Activated CD4-positive, alpha-beta T cell treated with anti-CD3 and anti-CD28 coated beads for 1 hour (primary cell): ENCODE measurements around the gene CDR2L.
A peak's percentile ranks its signal among the peaks of the same experiment; 100 is the strongest.
"Not testable (repeated sequence)": the region's sequence is repeated elsewhere in the genome, so short reads cannot be mapped to it uniquely, and the experiment has no call there.

Experiments used
- DNase-seq: peaks from one replicate; pipeline ENCODE4 v3.0.0-alpha.2; 2020

Gene CDR2L

DNA sequence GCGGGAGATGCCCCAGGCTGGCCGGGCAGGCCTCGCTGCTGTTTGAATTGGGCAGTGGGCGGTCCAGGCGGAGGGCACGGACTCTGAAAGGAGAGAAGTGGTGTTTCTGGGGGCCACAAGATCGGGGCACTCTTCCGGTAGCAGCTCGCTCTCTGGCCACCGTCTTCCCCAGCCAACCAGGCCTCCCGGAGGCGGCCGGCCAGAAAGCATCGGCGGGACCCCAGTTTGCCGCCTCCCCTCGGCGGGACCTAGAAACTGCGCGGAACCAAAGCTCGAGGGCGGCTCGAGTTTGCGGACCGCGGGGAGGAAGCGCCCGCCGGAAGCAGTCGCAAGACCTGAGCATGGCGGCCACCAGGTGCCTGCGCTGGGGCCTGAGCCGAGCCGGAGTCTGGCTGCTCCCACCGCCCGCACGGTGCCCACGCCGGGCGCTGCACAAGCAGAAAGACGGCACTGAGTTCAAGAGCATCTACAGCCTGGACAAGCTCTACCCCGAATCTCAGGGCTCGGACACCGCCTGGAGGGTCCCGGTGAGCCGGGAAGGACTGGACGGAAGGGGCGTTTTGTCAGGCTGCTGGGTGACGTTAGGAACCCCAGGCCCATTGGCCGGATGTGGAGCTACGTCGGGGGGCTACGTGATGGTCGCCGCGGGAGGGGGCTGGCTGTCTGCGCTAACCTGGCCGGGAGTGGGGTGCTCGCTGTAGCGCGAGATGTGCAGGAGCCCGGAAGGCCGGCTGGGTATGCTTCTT is 25.1 kb downstream of the CDR2L start, which contains the start of gene MRPL58:
TSS of gene MRPL58 (plus strand) at position 325 of the 746 bp plus-strand sequence. CDS start at position 342, 17 bp downstream.
- DNase-seq = peak; percentile 69

DNA sequence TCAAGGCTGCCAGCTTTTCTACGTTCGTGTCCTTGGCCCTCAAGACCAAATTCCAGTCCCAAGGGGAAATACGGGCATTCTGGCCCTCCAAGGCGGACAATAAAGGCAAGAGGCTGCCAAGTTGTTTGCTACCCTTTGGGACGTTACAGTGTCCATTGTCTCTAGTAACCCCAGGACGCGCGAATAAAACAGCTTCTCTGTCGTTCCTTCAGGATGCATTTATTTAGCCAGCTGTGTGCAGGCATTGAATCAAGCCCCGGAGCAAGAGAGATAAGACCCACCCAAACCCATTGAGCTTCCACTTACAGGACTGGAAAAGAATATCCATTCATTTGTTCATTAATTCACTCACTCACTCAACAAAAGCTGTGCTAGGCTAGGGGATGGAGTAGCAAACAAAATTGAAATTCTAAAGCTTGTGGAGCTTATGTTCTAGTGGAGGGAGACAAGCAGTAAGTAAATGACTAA is 25.7 kb downstream of the CDR2L start:
- no peak for DNase-seq

- DNase-seq = no peak
Observed at GRCh38 chr17:75019146-75019545, 31.7 kb downstream of the CDR2L start.

GRCh38 chr17:75019710-75020109 is 32.3 kb downstream of the CDR2L start:
- DNase-seq = no peak

DNA sequence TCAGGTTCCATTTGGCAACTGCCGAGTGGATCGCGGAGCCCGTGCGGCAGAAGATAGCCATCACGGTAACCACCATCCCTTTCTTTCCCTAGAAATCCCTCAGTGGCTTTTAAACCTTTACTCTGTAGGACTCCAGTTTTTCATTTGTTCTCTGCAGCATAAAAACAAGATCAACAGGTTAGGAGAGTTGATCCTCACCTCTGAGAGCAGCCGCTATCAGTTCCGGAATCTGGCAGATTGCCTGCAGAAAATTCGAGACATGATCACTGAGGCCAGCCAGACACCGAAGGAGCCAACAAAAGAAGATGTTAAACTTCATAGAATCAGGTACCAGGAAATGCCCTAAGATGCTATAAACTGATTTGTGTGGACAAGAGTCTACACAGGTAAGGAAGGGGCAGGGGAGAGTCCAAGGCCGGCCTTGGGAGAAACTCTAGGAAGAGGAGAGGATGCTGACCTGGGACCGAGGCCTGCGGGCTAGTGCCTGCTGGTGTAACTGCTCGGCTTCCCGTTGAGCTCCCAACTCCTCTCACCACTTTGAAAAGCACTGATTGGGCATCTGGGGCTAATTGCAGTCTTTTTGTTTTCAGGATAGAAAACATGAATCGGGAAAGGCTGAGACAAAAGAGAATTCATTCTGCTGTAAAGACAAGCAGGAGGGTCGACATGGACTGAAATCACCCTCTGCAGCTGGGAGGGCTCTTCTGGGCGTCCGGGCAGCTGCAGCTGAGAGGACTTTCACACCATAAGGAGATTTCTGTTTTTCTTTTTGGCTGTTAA is 33.1 kb downstream of the CDR2L start:
- no peak for DNase-seq

DNA sequence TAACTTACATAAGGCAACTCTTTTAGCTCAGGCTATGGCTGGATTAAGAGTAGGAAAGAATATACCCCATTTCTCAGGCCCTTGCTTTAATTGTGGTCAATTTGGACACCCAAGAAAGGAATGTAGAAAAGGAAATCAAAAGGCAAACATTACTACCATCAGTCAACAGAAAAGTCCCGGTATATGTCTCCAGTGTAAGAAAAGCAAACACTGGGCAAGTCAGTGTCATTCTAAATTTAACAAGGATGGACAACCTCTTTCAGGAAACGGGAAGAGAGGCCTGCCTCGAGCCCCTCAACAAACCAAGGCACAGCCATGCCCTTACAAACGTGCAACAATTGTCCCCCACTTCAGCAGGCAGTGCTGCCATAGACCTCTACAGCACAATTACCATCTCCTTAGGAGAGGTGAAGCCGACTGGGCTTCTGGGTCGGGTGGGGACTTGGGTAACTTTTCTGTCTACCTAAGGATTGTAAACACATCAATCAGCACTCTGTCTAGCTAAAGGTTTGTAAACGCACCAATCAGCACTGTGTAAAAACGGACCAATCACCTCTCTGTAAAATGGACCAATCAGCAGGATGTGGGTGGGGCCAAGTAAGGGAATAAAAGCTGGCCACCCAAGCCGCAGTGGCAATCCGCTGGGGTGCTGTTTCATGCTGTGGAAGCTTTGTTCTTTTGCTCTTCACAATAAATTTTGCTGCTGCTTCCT is 37.4 kb downstream of the CDR2L start:
- no peak for DNase-seq

- not testable (repeated sequence) for DNase-seq
Observed at GRCh38 chr17:75025398-75025734, 37.9 kb downstream of the CDR2L start.

DNA sequence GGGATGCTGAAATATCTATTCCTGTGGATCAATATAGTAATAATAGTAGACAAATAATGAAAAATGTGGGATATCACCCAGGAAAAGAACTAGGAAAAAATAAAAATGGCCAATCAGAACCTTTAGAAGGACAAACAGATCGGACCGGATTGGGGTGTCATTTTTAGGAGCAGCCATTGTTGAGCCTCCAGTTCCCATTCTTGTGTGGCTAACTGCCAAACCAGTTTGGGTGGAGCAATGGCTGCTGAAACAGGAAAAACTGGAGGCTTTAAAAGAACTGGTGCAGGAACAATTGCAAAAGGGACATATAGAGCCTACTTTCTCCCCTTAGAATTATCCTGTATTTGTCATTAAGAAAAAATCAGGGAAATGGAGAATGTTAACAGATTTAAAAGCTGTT is 39.2 kb downstream of the CDR2L start:
- DNase-seq = not testable (repeated sequence)

DNA sequence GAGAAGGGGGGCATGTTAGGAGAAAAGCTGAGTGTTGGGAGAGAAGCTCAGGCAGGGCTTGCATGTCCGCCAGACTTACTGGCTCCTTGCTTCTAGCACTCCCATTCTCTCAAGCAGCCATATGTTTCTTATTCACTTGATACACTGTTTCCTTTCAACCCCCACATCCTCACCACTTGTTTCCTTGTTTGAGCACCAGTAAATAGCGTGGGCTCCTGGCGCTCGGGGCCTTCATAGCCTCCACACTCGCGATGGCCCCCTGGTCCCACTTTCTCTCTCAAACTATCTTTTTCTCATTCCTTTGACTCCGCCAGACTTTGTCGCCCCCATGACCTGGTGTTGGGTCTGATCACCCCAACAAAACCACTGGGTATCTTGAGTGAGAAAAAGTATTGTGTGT is 42.7 kb downstream of the CDR2L start:
- DNase-seq = no peak

- peak; percentile 37 for DNase-seq
Observed at GRCh38 chr17:75031972-75032719, 44.7 kb downstream of the CDR2L start.

DNA sequence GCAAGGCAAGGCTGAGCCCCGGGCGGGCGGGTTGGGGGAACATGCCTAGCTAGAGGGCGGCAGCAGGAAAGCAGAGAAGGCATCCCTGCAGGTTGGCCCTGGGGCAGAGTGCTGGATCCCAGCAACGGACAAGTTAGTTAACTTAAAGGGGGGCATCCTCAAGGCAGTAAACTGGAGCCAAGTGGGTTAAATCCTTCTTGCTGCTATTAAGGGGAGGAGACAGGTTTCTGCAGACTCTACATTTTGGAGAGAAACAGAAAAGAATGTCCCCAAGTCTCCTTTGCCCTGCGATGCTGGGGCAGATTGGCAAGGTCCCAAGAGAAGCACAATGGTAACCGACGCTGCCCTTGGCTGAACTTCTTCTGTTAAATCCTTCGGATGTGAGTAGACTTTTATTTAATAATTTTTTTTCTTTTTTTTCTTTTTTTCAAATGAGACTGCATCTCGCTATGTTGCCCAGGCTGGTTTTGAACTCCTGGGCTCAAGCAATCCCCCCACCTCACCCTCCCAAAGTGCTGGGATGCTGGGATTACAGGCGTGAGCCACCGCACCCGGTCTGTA is 45.4 kb downstream of the CDR2L start:
- DNase-seq = no peak

DNA sequence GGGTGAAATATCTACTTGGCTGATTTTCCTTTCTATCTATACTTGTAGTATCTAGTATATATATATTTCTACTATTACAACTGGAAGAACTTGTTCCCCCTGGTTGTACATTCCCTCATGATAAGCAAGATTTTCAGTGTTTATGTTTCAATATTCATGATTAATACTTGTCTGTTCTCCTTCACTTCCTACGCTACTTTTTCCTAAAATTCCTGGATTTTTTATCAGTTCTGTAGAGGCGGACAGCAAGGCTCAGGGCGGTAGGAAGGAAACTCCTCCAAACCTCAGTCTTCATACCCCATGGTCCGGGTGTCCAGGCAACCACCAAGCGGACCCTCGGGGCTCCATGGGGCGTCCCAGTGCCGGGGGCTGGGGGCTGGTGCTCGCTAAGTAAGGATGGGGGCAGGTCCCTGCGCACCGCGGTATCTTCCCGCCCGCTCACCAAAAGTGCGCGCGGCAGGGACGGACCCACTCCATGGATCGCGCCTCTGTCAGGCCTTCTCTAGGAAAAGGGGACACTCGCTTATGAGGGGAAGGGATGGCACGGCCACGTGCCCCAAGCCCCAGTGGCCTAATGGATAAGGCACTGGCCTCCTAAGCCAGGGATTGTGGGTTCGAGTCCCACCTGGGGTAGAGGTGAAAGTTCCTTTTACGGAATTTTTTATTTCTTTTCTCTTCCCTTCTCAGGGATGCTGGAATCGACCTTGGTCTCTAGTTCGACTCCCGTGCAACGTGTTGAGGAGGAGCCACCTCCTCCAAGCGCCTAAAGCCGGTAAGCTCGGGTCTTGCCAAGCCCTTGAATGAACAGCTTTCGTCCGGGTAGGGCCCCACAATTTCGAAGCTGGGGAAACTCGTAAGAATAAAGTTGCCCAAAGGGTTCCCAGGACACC is 46.2 kb downstream of the CDR2L start:
- DNase-seq = peak; percentile 77

DNA sequence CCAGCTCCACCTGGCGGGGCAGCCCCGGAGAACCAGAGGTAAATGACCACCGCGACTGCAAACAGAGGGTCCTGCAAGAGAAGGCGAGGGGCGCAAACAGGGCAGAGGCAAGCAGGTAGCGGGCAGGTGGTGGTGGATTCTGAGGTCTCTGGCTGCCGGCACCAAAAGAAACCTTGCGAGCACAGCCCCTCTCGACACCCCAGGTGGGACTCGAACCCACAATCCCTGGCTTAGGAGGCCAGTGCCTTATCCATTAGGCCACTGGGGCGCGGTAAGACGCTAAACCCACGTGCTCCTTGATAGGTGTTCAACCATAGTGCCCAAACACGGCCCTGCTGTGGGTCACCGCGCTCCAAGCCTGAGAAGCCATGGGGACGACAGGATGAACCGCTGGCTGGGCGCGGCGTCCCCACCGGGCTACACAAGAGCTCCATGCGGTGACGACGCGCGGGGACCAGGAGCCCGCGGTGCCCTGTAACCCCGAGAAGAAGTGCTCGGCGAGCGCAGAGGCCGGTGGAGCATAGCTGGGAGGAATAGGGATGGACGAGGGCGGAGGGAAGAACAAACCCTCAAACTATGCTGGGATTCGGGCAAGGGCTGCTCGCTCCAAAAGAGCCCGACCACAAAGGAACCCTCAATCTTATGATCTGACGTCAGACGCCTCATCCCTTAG is 46.9 kb downstream of the CDR2L start:
- DNase-seq = peak; percentile 68

GRCh38 chr17:75036643-75037268 is 49.3 kb downstream of the CDR2L start:
- peak; percentile 82 for DNase-seq

DNA sequence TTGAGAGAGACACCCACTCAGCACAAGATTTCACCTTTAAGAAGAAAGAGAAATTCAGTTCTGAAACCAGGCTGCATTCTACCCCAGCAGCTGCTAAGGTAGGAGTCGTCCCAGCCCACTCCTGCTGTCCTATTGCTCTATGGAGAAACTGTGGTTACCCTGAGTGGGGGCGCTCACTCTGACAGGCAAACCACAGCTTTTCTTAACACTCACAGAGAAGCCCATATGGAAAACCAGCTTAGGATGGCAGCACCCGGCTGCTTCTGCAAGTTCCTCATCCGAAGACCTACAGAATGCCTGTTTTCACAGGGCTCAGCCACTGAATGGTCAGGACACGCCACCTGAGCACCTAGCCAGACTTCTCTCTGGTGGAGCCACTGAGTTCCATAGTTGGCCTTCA is 51.8 kb downstream of the CDR2L start:
- no peak for DNase-seq

- DNase-seq = no peak
Observed at GRCh38 chr17:75041656-75042280, 54.3 kb downstream of the CDR2L start.

DNA sequence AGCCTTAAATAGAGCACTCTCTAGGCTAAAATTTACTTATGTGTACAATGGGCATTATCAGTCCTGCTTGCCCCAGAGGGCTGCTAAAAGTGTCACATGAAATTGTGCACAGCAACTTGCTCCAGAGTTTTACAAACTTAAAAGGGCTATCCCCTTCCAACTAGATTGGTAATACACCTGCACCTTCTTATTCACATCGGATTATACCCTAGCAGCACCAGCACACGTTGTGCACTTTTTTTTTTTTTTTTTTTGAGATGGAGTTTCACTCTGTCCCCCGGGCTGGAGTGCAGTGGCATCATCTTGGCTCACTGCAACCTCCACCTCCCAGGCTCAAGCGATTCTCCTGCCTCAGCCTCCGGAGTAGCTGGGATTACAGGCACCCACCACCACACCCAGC is 56.4 kb downstream of the CDR2L start:
- DNase-seq = not testable (repeated sequence)

DNA sequence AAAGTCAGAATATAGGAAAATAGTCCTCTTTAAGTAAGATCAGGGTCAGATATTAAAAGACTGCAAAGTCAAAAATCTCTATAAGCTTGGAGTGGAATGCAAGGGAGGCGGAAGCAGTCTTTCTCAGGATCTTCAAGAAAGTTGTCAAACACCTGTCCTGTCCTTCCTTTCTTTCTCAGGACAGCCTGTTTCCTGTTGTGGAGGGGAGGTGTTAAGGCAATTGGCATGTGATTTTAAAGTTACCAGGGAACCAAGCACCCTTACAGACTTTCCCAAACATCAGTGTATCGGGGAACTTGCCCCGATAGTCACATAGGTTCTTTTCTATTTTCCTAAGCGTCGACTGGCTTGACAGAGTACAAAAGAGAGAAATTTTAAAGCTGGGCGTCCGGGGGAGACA is 57.3 kb downstream of the CDR2L start:
- DNase-seq = no peak

GRCh38 chr17:75045946-75046406 is 58.5 kb downstream of the CDR2L start:
- DNase-seq = not testable (repeated sequence)
